Fibroblast of villous mesenchyme (primary cell): ENCODE data around the gene LGALS3BP. TPM values are rescaled to one million over a fixed set of nuclear protein-coding genes. Genes with fewer than 3 reads are reported as not detected.

ENCODE experiments used
- DNase-seq: peaks from one replicate; pipeline ENCODE4 v3.0.0-alpha.2; 2010; ENCODE audit warnings: low read depth
- H3K4me3 ChIP-seq: 2 replicates; pipeline ENCODE4 v1.5.1; 2011; ENCODE audit warnings: low read depth, mild to moderate bottlenecking, low read length
- CTCF ChIP-seq: IDR thresholded peaks from 2 replicates; pipeline ENCODE4 v1.5.1; 2012; ENCODE audit warnings: low read depth, mild to moderate bottlenecking, low read length; ENCODE audit not compliant: insufficient read depth
- total RNA-seq: library from RNA; depleted of rRNA; stranded (reverse); fragments of >200 nt; gene quantifications from 2 replicates; pipeline ENCODE4 v1.2.3, GENCODE V29; 2012

LGALS3BP gene
- total RNA-seq, 1 donor, result 297 TPM

GRCh38 chr17:78986048-78986648 lies 6.4 kb upstream of the LGALS3BP start:
- H3K4me3 ChIP-seq, result peak overlapping the region; percentile 52
- peak; percentile 50 for TF ChIP-seq CTCF
- peak; percentile 76 for DNase-seq

- TF ChIP-seq CTCF, result no peak
- no peak for DNase-seq
- no peak overlapping the region for H3K4me3 ChIP-seq
Observed at GRCh38 chr17:78985395-78985794, 5.7 kb upstream of the LGALS3BP start.

- DNase-seq, result no peak
- H3K4me3 ChIP-seq, result no peak overlapping the region
- TF ChIP-seq CTCF, result no peak
Observed at GRCh38 chr17:78981010-78981888, 1.5 kb upstream of the LGALS3BP start.

- H3K4me3 ChIP-seq, result no peak overlapping the region
- no peak for DNase-seq
- no peak for TF ChIP-seq CTCF
Observed at GRCh38 chr17:78980624-78980972, 875 bp upstream of the LGALS3BP start.

GRCh38 chr17:78977997-78978973 lies 1.4 kb downstream of the LGALS3BP start:
- TF ChIP-seq CTCF, result peak; percentile 6
- DNase-seq, result no peak
- peak overlapping the region; percentile 65 for H3K4me3 ChIP-seq

GRCh38 chr17:78977681-78977943 lies 2.1 kb downstream of the LGALS3BP start:
- H3K4me3 ChIP-seq, result peak overlapping the region; percentile 65
- TF ChIP-seq CTCF, result no peak
- no peak for DNase-seq
